Heart right ventricle (tissue), 16 donors: ENCODE data around the gene GAP43. TPM values are rescaled to one million over a fixed set of nuclear protein-coding genes. Genes with fewer than 3 reads are reported as not detected.

ENCODE experiments used
- ATAC-seq, 8 donors: fragments of 200-7000 bp; cut with Tn5 transposase; one replicate each; pipeline ENCODE4 v1.9.1; 2020; ENCODE audit warnings: mild to moderate bottlenecking in 8 of 8, moderate library complexity in 8 of 8, moderate number of reproducible peaks in 1 of 8
- DNase-seq, 2 donors: peaks; one replicate each; pipeline ENCODE4 v3.0.0-alpha.2; 2020
- H3K27ac ChIP-seq, 10 donors: fragments of 200-600 bp; sonication (generic) in 2 of 10; one replicate each; pipeline versions ENCODE4 v1.5.0 to v1.8.0; 2020 to 2022; ENCODE audit warnings: mild to moderate bottlenecking in 3 of 10
- H3K27me3 ChIP-seq, 7 donors: fragments of 200-600 bp; one replicate each; pipeline ENCODE4 v1.8.0; 2021 to 2022; ENCODE audit warnings: mild to moderate bottlenecking in 2 of 7
- H3K36me3 ChIP-seq, 9 donors: fragments of 200-600 bp; sonication (generic) in 1 of 9; one replicate each; pipeline versions ENCODE4 v1.5.0 to v1.8.0; 2020 to 2022; ENCODE audit warnings: mild to moderate bottlenecking in 2 of 9
- H3K4me1 ChIP-seq, 9 donors: fragments of 200-600 bp; sonication (generic) in 1 of 9; one replicate each; pipeline versions ENCODE4 v1.5.0 to v1.8.0; 2020 to 2022; ENCODE audit warnings: mild to moderate bottlenecking in 4 of 9
- H3K4me3 ChIP-seq, 10 donors: fragments of 200-600 bp; sonication (generic) in 2 of 10; one replicate each; pipeline versions ENCODE4 v1.5.0 to v1.8.0; 2020 to 2022; ENCODE audit warnings: mild to moderate bottlenecking in 7 of 10, moderate library complexity in 2 of 10
- H3K9me3 ChIP-seq, 11 donors: fragments of 200-600 bp in 10 of 11; sonication (generic) in 2 of 11; one replicate each; pipeline versions ENCODE4 v1.5.0 to v1.8.0; 2013 to 2022; ENCODE audit warnings: mild to moderate bottlenecking in 2 of 11, control low read depth in 1 of 11, moderate library complexity in 1 of 11
- CTCF ChIP-seq, 9 donors: fragments of 200-600 bp; sonication (generic) in 2 of 9; IDR thresholded peaks; one replicate each; pipeline versions ENCODE4 v1.5.0 to v1.8.0; 2021 to 2022; ENCODE audit warnings: antibody characterized with exemption in 9 of 9, mild to moderate bottlenecking in 5 of 9, moderate library complexity in 1 of 9
- WGBS, 2 donors: extraction: QIAGEN DNeasy Blood & Tissue Kit; methylation state at CpG; one replicate each; pipeline ENCODE4 v1.1.7; 2013; ENCODE audit warnings: inconsistent platforms in 1 of 2; 5-methylcytosine and 5-hydroxymethylcytosine counted together
- intact Hi-C, 10 donors: fragments of 100-400 bp; cut with DNase I; formaldehyde crosslinking; loops; one replicate each; pipeline versions ENCODE4 v1.11.1 to v1.14.2; 2022
- polyA plus RNA-seq, 2 donors: library from polyadenylated mRNA; stranded (reverse); fragments of 200-250 nt; gene quantifications; one replicate each; pipeline ENCODE4 v1.2.3, GENCODE V29; 2013
- total RNA-seq, 10 donors: library from RNA; stranded (reverse); fragmentation: NEBNext Ultra II Directional in 3 of 10; extraction: Animal tissue kit (Norgen Biotek cat#: 25700) in 3 of 10; gene quantifications; one replicate each; pipeline versions ENCODE4 v1.2.1 to v1.2.4, GENCODE V29; 2021 to 2023
- donor health status: Arrhythmogenic right ventricular cardiomyopathy.
- donor health status: ischemic (EF 13 %, LVEDD 7.1; RV severe dilation, severe dysfunction).
- donor health status: healthy with polysubstance abuse.
- donor health status: DM: no; HTN: yes; CAD: no.
- donor health status: DM: no; HTN: no; CAD: no.
- donor health status: ischemic (EF 25% LVEDD 6.9; RV normal size, moderate dysfunction).
- donor health status: ischemic (EF 25% LVEDD 5.7; RV mildly dilated, moderate dysfunction).
- donor health status: healthy.
- donor health status: DM: yes; HTN: yes; CAD: no.
- donor health status: Ischemic cardiomyopathy.
- donor health status: ischemic (EF 35%, LVEDD 5.7; RV mildly dilated, moderate dysfunction).
- donor health status: nonischemic (EF 11% LVEDD 7.7; RV severe dilation, severe dysfunction).
- donor health status: DM: yes; HTN: yes; CAD: no.
- donor health status: PGD.
- donor health status: ischemic (EF 29% LVEDD 5.4; RV normal size, mild dysfunction).
- donor health status: nonischemic (EF 23%, LVEDD 6.1; RV moderate dilation, normal function).

Gene GAP43
- total and polyA plus RNA-seq, 12 donors, result 0.29 to 2.3 (median 0.83) TPM; not detected in 1

GRCh38 chr3:115628075-115628412, 4.7 kb downstream of the GAP43 start:
- Histone ChIP-seq H3K9me3 (no peaks in the 10 kb centered on the region), H3K36me3 (no peaks in the 10 kb centered on the region), H3K4me3 (no peak overlapping the region), H3K27me3 (peaks cover 0 to 54% (median 50%) of the 10 kb centered on the region in 7 donors), H3K4me1 (peaks cover 0 to 11% (median 9%) of the 10 kb centered on the region in 9 donors), H3K27ac (no peak overlapping the region)
- ATAC-seq (no peak), DNase-seq (no peak)
- intact Hi-C loops, result no loop called here
- WGBS, 2 donors, result 60 to 68% methylated on average over 1 of the region's 1 CpG
- TF ChIP-seq CTCF (IDR thresholded peaks at IDR 0.05), result no peak

GRCh38 chr3:115630850-115631249, 7.5 kb downstream of the GAP43 start:
- no peak for TF ChIP-seq CTCF (IDR thresholded peaks at IDR 0.05)
- no peak for ATAC-seq
- no peaks in the 10 kb centered on the region for H3K9me3 ChIP-seq
- H3K4me1 ChIP-seq, result no peaks in the 10 kb centered on the region
- H3K27me3 ChIP-seq, result peaks cover 0 to 30% (median 26%) of the 10 kb centered on the region in 7 donors
- WGBS, 2 donors, result 83 to 87% methylated on average over 3 of the region's 3 CpGs
- intact Hi-C loops, result no loop called here
- H3K36me3 ChIP-seq, result no peaks in the 10 kb centered on the region
- no peak overlapping the region for H3K27ac ChIP-seq
- no peak overlapping the region for H3K4me3 ChIP-seq
- DNase-seq, result no peak

GRCh38 chr3:115632026-115632425, 8.7 kb downstream of the GAP43 start:
- no peaks in the 10 kb centered on the region for H3K9me3 ChIP-seq
- no peaks in the 10 kb centered on the region for H3K4me1 ChIP-seq
- H3K27ac ChIP-seq, result no peak overlapping the region
- intact Hi-C loops, result no loop called here
- peaks cover 0 to 23% (median 14%) of the 10 kb centered on the region in 7 donors for H3K27me3 ChIP-seq
- no peak for TF ChIP-seq CTCF (IDR thresholded peaks at IDR 0.05)
- ATAC-seq (no peak), DNase-seq (no peak)
- H3K4me3 ChIP-seq, result no peak overlapping the region
- H3K36me3 ChIP-seq, result no peaks in the 10 kb centered on the region

- H3K27ac ChIP-seq, result no peak overlapping the region
- H3K4me3 ChIP-seq, result no peak overlapping the region
- DNase-seq (no peak), ATAC-seq (no peak)
- no peaks in the 10 kb centered on the region for H3K4me1 ChIP-seq
- intact Hi-C loops, result no loop called here
- WGBS, 2 donors, result 94 to 96% methylated on average over 3 of the region's 3 CpGs
- H3K36me3 ChIP-seq, result no peaks in the 10 kb centered on the region
- H3K9me3 ChIP-seq, result no peaks in the 10 kb centered on the region
- no peak for TF ChIP-seq CTCF (IDR thresholded peaks at IDR 0.05)
- H3K27me3 ChIP-seq, result peaks cover 0 to 20% (median 0%) of the 10 kb centered on the region in 7 donors
Observed at GRCh38 chr3:115633467-115633866, 10.2 kb downstream of the GAP43 start.

GRCh38 chr3:115634052-115634451, 10.7 kb downstream of the GAP43 start:
- no peaks in the 10 kb centered on the region for H3K9me3 ChIP-seq
- WGBS, 2 donors, result 82 to 84% methylated on average over 2 of the region's 2 CpGs
- no peak for TF ChIP-seq CTCF (IDR thresholded peaks at IDR 0.05)
- H3K27ac ChIP-seq, result no peak overlapping the region
- H3K36me3 ChIP-seq, result no peaks in the 10 kb centered on the region
- ATAC-seq (no peak), DNase-seq (no peak)
- peaks cover 0 to 15% (median 0%) of the 10 kb centered on the region in 7 donors for H3K27me3 ChIP-seq
- intact Hi-C loops, result no loop called here
- no peaks in the 10 kb centered on the region for H3K4me1 ChIP-seq
- no peak overlapping the region for H3K4me3 ChIP-seq
